COLO668 (cell line): ENCODE results near the gene SNX9.
"Not testable (repeated sequence)": the region's sequence is repeated elsewhere in the genome, so short reads cannot be mapped to it uniquely, and the experiment has no call there.

ENCODE experiments used
- DNase-seq: peaks from one replicate; lab custom pipeline; 2025; ENCODE audit not compliant: unreplicated experiment; lab: John Stamatoyannopoulos, UW

SNX9 gene

GRCh38 chr6:157880534-157880933, 57.5 kb downstream of the SNX9 start:
- no peak for DNase-seq

GRCh38 chr6:157881342-157881741, 58.3 kb downstream of the SNX9 start:
- no peak for DNase-seq

- DNase-seq, result no peak
Observed at GRCh38 chr6:157884756-157885155, 61.7 kb downstream of the SNX9 start.

- no peak for DNase-seq
Observed at GRCh38 chr6:157885211-157885788, 62.3 kb downstream of the SNX9 start.

GRCh38 chr6:157885876-157886275, 62.8 kb downstream of the SNX9 start:
- DNase-seq, result no peak

GRCh38 chr6:157887892-157888291, 64.8 kb downstream of the SNX9 start:
- DNase-seq, result no peak

GRCh38 chr6:157891544-157892362, 68.7 kb downstream of the SNX9 start:
- DNase-seq, result no peak

- no peak for DNase-seq
Observed at GRCh38 chr6:157892363-157892877, 69.4 kb downstream of the SNX9 start.

GRCh38 chr6:157893238-157893637, 70.2 kb downstream of the SNX9 start:
- DNase-seq, result no peak

- DNase-seq, result no peak
Observed at GRCh38 chr6:157895585-157895984, 72.5 kb downstream of the SNX9 start.

GRCh38 chr6:157896932-157897331, 73.9 kb downstream of the SNX9 start:
- no peak for DNase-seq

- no peak for DNase-seq
Observed at GRCh38 chr6:157898169-157898568, 75.1 kb downstream of the SNX9 start.

- DNase-seq, result no peak
Observed at GRCh38 chr6:157898640-157899039, 75.6 kb downstream of the SNX9 start.

- DNase-seq, result not testable (repeated sequence)
Observed at GRCh38 chr6:157900262-157900661, 77.2 kb downstream of the SNX9 start.

GRCh38 chr6:157900751-157901150, 77.7 kb downstream of the SNX9 start:
- DNase-seq, result not testable (repeated sequence)

GRCh38 chr6:157904999-157905398, 82.0 kb downstream of the SNX9 start:
- no peak for DNase-seq

- DNase-seq, result no peak
Observed at GRCh38 chr6:157905590-157906342, 82.7 kb downstream of the SNX9 start.

GRCh38 chr6:157906537-157907061, 83.6 kb downstream of the SNX9 start:
- no peak for DNase-seq

GRCh38 chr6:157907651-157908050, 84.6 kb downstream of the SNX9 start:
- DNase-seq, result no peak

GRCh38 chr6:157908369-157909281, 85.6 kb downstream of the SNX9 start:
- no peak for DNase-seq
